ENCODE results near the gene LRP5. TPM values are rescaled to one million over a fixed set of nuclear protein-coding genes. Genes with fewer than 3 reads are reported as not detected.

The LRP5 gene
- polyA plus RNA-seq, 3 donors: 0.23 to 0.29 TPM; not detected in 1

- Histone ChIP-seq H3K36me3 (replicated peaks in 1 of 2; ENCODE audit: control insufficient read depth in 1 of 2, insufficient read depth in 2 of 2, low read length in 2 of 2) (no peaks in the 10 kb centered on the region), H4K20me1 (ENCODE audit: insufficient read depth, low read length) (no peaks in the 10 kb centered on the region), H3K27me3 (ENCODE audit: control insufficient read depth in 2 of 2, insufficient read depth in 2 of 2, low read length in 2 of 2) (no peaks in the 10 kb centered on the region), H3K4me2 (replicated peaks; ENCODE audit: extremely low read depth, low read length, poor library complexity, severe bottlenecking) (no peak overlapping the region), H3K9ac (ENCODE audit: insufficient read depth, low read length, poor library complexity, severe bottlenecking) (no peak overlapping the region), H3K79me2 (ENCODE audit: insufficient read depth, low read length) (no peaks in the 10 kb centered on the region), H3K9me3 (replicated peaks in 1 of 2; ENCODE audit: control insufficient read depth in 1 of 2, insufficient read depth in 1 of 2, low read length in 2 of 2) (no peaks in the 10 kb centered on the region), H3K27ac (ENCODE audit: low read depth in 1 of 2, low read length in 2 of 2) (no peak overlapping the region), H2AFZ (ENCODE audit: insufficient read depth, low read depth, low read length, poor library complexity, severe bottlenecking) (no peak overlapping the region), H3K4me1 (ENCODE audit: control insufficient read depth in 1 of 2, insufficient read depth in 2 of 2, low read length in 2 of 2) (no peaks in the 10 kb centered on the region), H3K4me3 (replicated peaks in 1 of 3; ENCODE audit: low read depth in 2 of 3, low read length in 3 of 3) (no peak overlapping the region)
- intact Hi-C loops (cut with micrococcal nuclease): loop anchor here in 1 of 2 donors (10.0 kb wide), 1 partner anchor 142 kb away; no protein-coding TSS in a partner anchor
- TF ChIP-seq, protein P1, sequence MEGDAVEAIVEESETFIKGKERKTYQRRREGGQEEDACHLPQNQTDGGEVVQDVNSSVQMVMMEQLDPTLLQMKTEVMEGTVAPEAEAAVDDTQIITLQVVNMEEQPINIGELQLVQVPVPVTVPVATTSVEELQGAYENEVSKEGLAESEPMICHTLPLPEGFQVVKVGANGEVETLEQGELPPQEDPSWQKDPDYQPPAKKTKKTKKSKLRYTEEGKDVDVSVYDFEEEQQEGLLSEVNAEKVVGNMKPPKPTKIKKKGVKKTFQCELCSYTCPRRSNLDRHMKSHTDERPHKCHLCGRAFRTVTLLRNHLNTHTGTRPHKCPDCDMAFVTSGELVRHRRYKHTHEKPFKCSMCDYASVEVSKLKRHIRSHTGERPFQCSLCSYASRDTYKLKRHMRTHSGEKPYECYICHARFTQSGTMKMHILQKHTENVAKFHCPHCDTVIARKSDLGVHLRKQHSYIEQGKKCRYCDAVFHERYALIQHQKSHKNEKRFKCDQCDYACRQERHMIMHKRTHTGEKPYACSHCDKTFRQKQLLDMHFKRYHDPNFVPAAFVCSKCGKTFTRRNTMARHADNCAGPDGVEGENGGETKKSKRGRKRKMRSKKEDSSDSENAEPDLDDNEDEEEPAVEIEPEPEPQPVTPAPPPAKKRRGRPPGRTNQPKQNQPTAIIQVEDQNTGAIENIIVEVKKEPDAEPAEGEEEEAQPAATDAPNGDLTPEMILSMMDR (IDR thresholded peaks at IDR 0.05): no peak
- DNase-seq: no peak
- WGBS (ENCODE audit: insufficient coverage): 93% methylated on average over 6 of the region's 14 CpGs
- H3K36me3 Mint-ChIP-seq: no peaks in the 10 kb centered on the region
- no peak overlapping the region for H3K27ac Mint-ChIP-seq
- no peak overlapping the region for H3K4me3 Mint-ChIP-seq
- peaks cover 0 to 4% (median 0%) of the 10 kb centered on the region in 3 donors for H3K27me3 Mint-ChIP-seq (ENCODE audit: low read depth in 3 of 3)
- no peaks in the 10 kb centered on the region for H3K4me1 Mint-ChIP-seq
- H3K9me3 Mint-ChIP-seq: peaks cover 0 to 2% (median 0%) of the 10 kb centered on the region in 7 donors
Observed at GRCh38 chr11:68397256-68397655, 84.9 kb downstream of the LRP5 start.

DNA sequence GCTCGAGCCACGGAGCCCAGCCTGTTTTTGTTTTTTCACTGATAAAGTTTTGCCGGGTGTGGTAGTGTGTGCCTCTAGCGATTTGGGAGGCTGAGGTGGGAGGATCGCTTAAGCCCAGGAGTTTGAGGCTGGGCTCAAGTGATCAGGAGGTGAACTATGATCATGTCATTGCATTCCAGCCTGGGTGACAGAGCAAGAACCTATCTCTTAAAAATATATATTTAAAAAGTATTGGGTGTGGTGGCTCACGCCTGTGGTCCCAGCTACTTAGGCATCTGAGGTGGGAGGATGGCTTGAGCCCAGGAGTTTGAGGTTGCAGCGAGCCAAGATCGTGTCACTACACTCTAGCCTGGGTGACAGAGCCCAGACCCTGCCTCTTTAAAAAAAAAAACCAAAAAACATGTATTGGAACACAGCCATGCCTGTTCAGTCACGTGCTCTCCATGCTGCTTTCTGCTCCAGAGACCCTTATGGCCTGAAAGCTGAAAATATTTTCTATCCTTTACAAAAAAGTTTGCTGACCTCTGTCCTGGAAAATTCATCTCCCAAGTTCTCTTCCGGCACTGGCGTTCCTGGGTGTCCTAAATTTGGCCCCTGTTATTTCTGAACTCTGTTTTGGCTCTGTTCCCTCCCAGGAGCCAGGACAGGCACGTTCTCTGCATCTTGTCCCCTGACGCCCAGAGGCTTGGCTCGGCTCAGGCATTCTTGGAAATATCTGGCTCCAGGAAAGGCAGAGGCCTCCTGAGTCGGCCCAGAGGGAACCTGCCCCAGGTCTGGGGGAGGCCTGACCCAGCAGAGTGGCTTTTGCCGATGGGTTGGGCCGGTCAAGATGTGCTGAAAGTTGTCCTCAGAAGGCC lies 86.8 kb downstream of the LRP5 start:
- Mint-ChIP-seq H3K4me1 (no peaks in the 10 kb centered on the region), H3K27me3 (ENCODE audit: low read depth in 3 of 3) (peaks cover 0 to 4% (median 0%) of the 10 kb centered on the region in 3 donors), H3K27ac (no peak overlapping the region), H3K36me3 (no peaks in the 10 kb centered on the region), H3K4me3 (no peak overlapping the region), H3K9me3 (peaks cover 0 to 2% (median 0%) of the 10 kb centered on the region in 7 donors)
- H3K27me3 ChIP-seq (ENCODE audit: control insufficient read depth in 2 of 2, insufficient read depth in 2 of 2, low read length in 2 of 2): no peaks in the 10 kb centered on the region
- no peak overlapping the region for H2AFZ ChIP-seq (ENCODE audit: insufficient read depth, low read depth, low read length, poor library complexity, severe bottlenecking)
- H3K4me2 ChIP-seq (replicated peaks; ENCODE audit: extremely low read depth, low read length, poor library complexity, severe bottlenecking): no peak overlapping the region
- TF ChIP-seq, protein P1 (IDR thresholded peaks at IDR 0.05): no peak
- H3K79me2 ChIP-seq (ENCODE audit: insufficient read depth, low read length): no peaks in the 10 kb centered on the region
- H3K9ac ChIP-seq (ENCODE audit: insufficient read depth, low read length, poor library complexity, severe bottlenecking): no peak overlapping the region
- no peak overlapping the region for H3K4me3 ChIP-seq (replicated peaks in 1 of 3; ENCODE audit: low read depth in 2 of 3, low read length in 3 of 3)
- H3K9me3 ChIP-seq (replicated peaks in 1 of 2; ENCODE audit: control insufficient read depth in 1 of 2, insufficient read depth in 1 of 2, low read length in 2 of 2): no peaks in the 10 kb centered on the region
- intact Hi-C loops (cut with micrococcal nuclease): loop anchor here in 1 of 2 donors (10.0 kb wide), 1 partner anchor 144 kb away; no protein-coding TSS in a partner anchor
- H3K27ac ChIP-seq (ENCODE audit: low read depth in 1 of 2, low read length in 2 of 2): no peak overlapping the region
- 81% methylated on average over 13 of the region's 17 CpGs for WGBS (ENCODE audit: insufficient coverage)
- H4K20me1 ChIP-seq (ENCODE audit: insufficient read depth, low read length): no peaks in the 10 kb centered on the region
- no peaks in the 10 kb centered on the region for H3K4me1 ChIP-seq (ENCODE audit: control insufficient read depth in 1 of 2, insufficient read depth in 2 of 2, low read length in 2 of 2)
- DNase-seq: no peak
- no peaks in the 10 kb centered on the region for H3K36me3 ChIP-seq (replicated peaks in 1 of 2; ENCODE audit: control insufficient read depth in 1 of 2, insufficient read depth in 2 of 2, low read length in 2 of 2)

All from CD14-positive monocyte (primary cell).